K562 (cell line): Measurements from ENCODE around the gene LIN9. TPM values are rescaled to one million over a fixed set of nuclear protein-coding genes. Genes with fewer than 3 reads are reported as not detected.

ENCODE experiments used
- ATAC-seq: fragments of 200-7000 bp; cut with Tn5 transposase; 3 replicates; pipeline ENCODE4 v1.9.1; 2020; ENCODE audit warnings: moderate library complexity
- BruUV-seq: library from RNA; stranded (reverse); fragments of 400-500 nt; replicated peaks from 2 replicates; lab custom pipeline; 2021; lab: Mats Ljungman, UMichigan
- CTCF ChIA-PET: fragments of 300-600 bp; formaldehyde crosslinking; extraction: SDS; loops from one replicate; lab custom pipeline; 2021; ENCODE audit warnings: low intra/inter-chr PET ratio; lab: Yijun Ruan, JAX
- POLR2A ChIA-PET: fragments of 300-600, 350-650 bp; sonication (Branson Sonifier 250); formaldehyde crosslinking; extraction: SDS; loops from one replicate; lab custom pipeline; 2021; ENCODE audit warnings: antibody characterized with exemption, inconsistent platforms; lab: Yijun Ruan, JAX
- DNase-seq, 4 experiments: peaks; one replicate each; pipeline versions ENCODE4 v3.0.0 to v3.0.0-alpha.2; 2011 to 2018; ENCODE audit warnings: low spot score in 3 of 4, mixed read lengths in 3 of 4; ENCODE audit errors: extremely low read depth in 1 of 4
- FAIRE-seq: peaks from 2 replicates; lab custom pipeline; 2011; peaks lifted over from hg19 to GRCh38; lab: Jason Lieb, UNC
- H2AFZ ChIP-seq: 2 replicates; pipeline ENCODE4 v1.6.0; 2011; ENCODE audit warnings: low read depth, low read length, control low read depth, inconsistent platforms
- H3K27ac ChIP-seq: fragments of 200-600 bp; 3 replicates; pipeline ENCODE4 v1.8.0; 2011; ENCODE audit warnings: low read depth, mild to moderate bottlenecking, control low read depth, inconsistent platforms, low read length, moderate library complexity, mixed read lengths; ENCODE audit errors: extremely low read depth
- H3K27me3 ChIP-seq, 2 experiments: fragments of 300-600 bp in 1 of 2; 2 replicates in 1 of 2; 3 replicates in 1 of 2; pipeline versions ENCODE4 v1.6.0 to v1.8.0; 2011; ENCODE audit warnings: inconsistent platforms in 2 of 2, low read length in 2 of 2, mild to moderate bottlenecking in 1 of 2, mixed read lengths in 1 of 2, moderate library complexity in 1 of 2; ENCODE audit not compliant: control insufficient read depth in 2 of 2, insufficient read depth in 2 of 2
- H3K36me3 ChIP-seq: fragments of 300-600 bp; 3 replicates; pipeline ENCODE4 v1.8.0; 2011; ENCODE audit warnings: mild to moderate bottlenecking, low read length, inconsistent platforms; ENCODE audit not compliant: control insufficient read depth, insufficient read depth
- H3K4me1 ChIP-seq, 2 experiments: fragments of 200-600 bp in 1 of 2; replicated peaks in 1 of 2; 2 replicates in 1 of 2; 3 replicates in 1 of 2; pipeline versions ENCODE4 v1.5.1 to v1.8.0; 2011; ENCODE audit warnings: inconsistent platforms in 2 of 2, low read length in 2 of 2, mild to moderate bottlenecking in 1 of 2, mixed read lengths in 1 of 2, moderate library complexity in 1 of 2; ENCODE audit not compliant: control insufficient read depth in 2 of 2, insufficient read depth in 2 of 2
- H3K4me2 ChIP-seq: 2 replicates; pipeline ENCODE4 v1.6.1; 2011; ENCODE audit warnings: low read length, control low read depth, inconsistent platforms, mixed read lengths; ENCODE audit not compliant: insufficient read depth
- H3K4me3 ChIP-seq: fragments of 200-600 bp; sonication (generic), shearing (Covaris generic); 2 replicates; pipeline ENCODE4 v1.5.1; 2016; ENCODE audit warnings: control low read depth, inconsistent platforms
- H3K79me2 ChIP-seq: fragments of 200-600 bp; 3 replicates; pipeline ENCODE4 v1.8.0; 2011; ENCODE audit warnings: low read length, inconsistent platforms; ENCODE audit not compliant: control insufficient read depth, insufficient read depth
- H3K9ac ChIP-seq, 2 experiments: 2 replicates each; pipeline versions ENCODE4 v1.6.0 to v1.6.1; 2011; ENCODE audit warnings: low read depth in 2 of 2, low read length in 2 of 2, control low read depth in 1 of 2, inconsistent platforms in 1 of 2, mild to moderate bottlenecking in 1 of 2, mixed read lengths in 1 of 2; ENCODE audit not compliant: insufficient read depth in 1 of 2
- H3K9me1 ChIP-seq: one replicate; pipeline ENCODE4 v1.6.0; 2011; ENCODE audit warnings: inconsistent platforms, mild to moderate bottlenecking, low read length, moderate library complexity; ENCODE audit not compliant: control insufficient read depth, insufficient read depth
- H3K9me3 ChIP-seq: replicated peaks from 2 replicates; pipeline ENCODE4 v1.5.1; 2011; ENCODE audit warnings: low read depth, low read length, inconsistent platforms; ENCODE audit not compliant: control insufficient read depth, insufficient read depth
- H4K20me1 ChIP-seq: replicated peaks from 2 replicates; pipeline ENCODE4 v1.6.1; 2011; ENCODE audit warnings: low read length, inconsistent platforms, mixed read lengths; ENCODE audit not compliant: control insufficient read depth, insufficient read depth
- MAFK ChIP-seq: IDR thresholded peaks from 2 replicates; pipeline ENCODE4 v1.6.1; 2011; ENCODE audit warnings: low read length, improper control_type of control experiment
- MEIS2 ChIP-seq: fragments of 450-650 bp; IDR thresholded peaks from 2 replicates; pipeline ENCODE4 v1.6.1; 2014; ENCODE audit warnings: mild to moderate bottlenecking; ENCODE audit not compliant: partially characterized antibody
- PBX2 ChIP-seq, 2 experiments: IDR thresholded peaks in 1 of 2; conservative IDR thresholded peaks in 1 of 2; 2 replicates each; pipeline ENCODE4 v1.6.1; 2016; ENCODE audit warnings: low read depth in 2 of 2, mild to moderate bottlenecking in 1 of 2, missing compliant biosample characterization in 1 of 2, missing genetic modification characterization in 1 of 2, moderate library complexity in 1 of 2
- PHF8 ChIP-seq: fragments of 200-600 bp; sonication (generic); IDR thresholded peaks from 2 replicates; pipeline ENCODE4 v1.6.1; 2012; ENCODE audit warnings: mixed run types, mild to moderate bottlenecking, inconsistent platforms, low read length, moderate library complexity, borderline replicate concordance
- PKNOX1 ChIP-seq: fragments of 450-650 bp; IDR thresholded peaks from 2 replicates; pipeline ENCODE4 v1.6.1; 2016
- ZBED1 ChIP-seq: IDR thresholded peaks from 2 replicates; pipeline ENCODE4 v1.6.1; 2014
- ZNF212 ChIP-seq: fragments of 450-650 bp; formaldehyde crosslinking; IDR thresholded peaks from 2 replicates; pipeline ENCODE4 v1.4.0; 2020; ENCODE audit warnings: mild to moderate bottlenecking
- ZNF449 ChIP-seq: fragments of 250-450 bp; sonication (Bioruptor Pico); IDR thresholded peaks from 2 replicates; pipeline ENCODE4 v1.8.0; 2022; ENCODE audit warnings: moderate library complexity, mild to moderate bottlenecking, inconsistent platforms
- WGBS: fragments of 100-300 bp; shearing (Covaris generic); methylation state at CpG from one replicate; pipeline ENCODE4 v1.1.6; 2016; ENCODE audit warnings: low coverage, mixed read lengths; ENCODE audit not compliant: insufficient coverage; ENCODE audit errors: missing lambda C conversion rate; 5-methylcytosine and 5-hydroxymethylcytosine counted together
- in situ Hi-C: fragments of 300-500 bp; cut with MboI; formaldehyde crosslinking; loops from 4 replicates; pipeline ENCODE4 v1.15.0; 2018; ENCODE audit warnings: inconsistent platforms, mixed read lengths
- intact Hi-C: fragments of 100-400 bp; cut with micrococcal nuclease; formaldehyde crosslinking; loops from 2 replicates; pipeline ENCODE4 v1.14.2; 2022
- polyA plus RNA-seq, 8 experiments: library from polyadenylated mRNA; depleted of rRNA in 4 of 8; stranded (reverse) in 5 of 8; unstranded in 3 of 8; fragments of >200 nt; fragmentation: Nextera tagmentation in 2 of 8; fragmentation: Illumina TruSeq in 1 of 8; extraction: Ambion mirVana in 2 of 8; extraction: Trizol in 1 of 8; gene quantifications; 2 replicates each; pipeline versions ENCODE4 v1.2.1 to v1.2.3, GENCODE V29; 2011 to 2014; ENCODE audit warnings: inconsistent platforms in 1 of 8, missing spikeins in 1 of 8
- total RNA-seq, 7 experiments: library from RNA; depleted of rRNA in 6 of 7; stranded (reverse); fragments of >200 nt in 6 of 7; fragmentation: Illumina TruSeq in 2 of 7; extraction: Trizol in 2 of 7; gene quantifications; 2 replicates each; pipeline versions ENCODE4 v1.2.1 to v1.2.3, GENCODE V29; 2011 to 2021; ENCODE audit warnings: low replicate concordance in 1 of 7

LIN9 gene
- total and polyA plus RNA-seq, 9 of the 15 experiments (the other 6 are each of a cell fraction or from before 2014, with no cell fraction given) = 18.8 to 33.0 (median 25.5) TPM

GRCh38 chr1:226344441-226345259, 35.7 kb upstream of the LIN9 start:
- no peak for DNase-seq
- WGBS = 40% methylated on average over 8 of the region's 8 CpGs
- no peak for ATAC-seq
- H3K9ac ChIP-seq = no peak overlapping the region
- no peak for FAIRE-seq
- no peaks in the 10 kb centered on the region for H4K20me1 ChIP-seq
- BruUV-seq = no TSS peak
- H3K79me2 ChIP-seq = no peaks in the 10 kb centered on the region
- H3K4me3 ChIP-seq = no peak overlapping the region
- ChIA-PET CTCF (no interaction called here), POLR2A (interaction anchor here (1.0 to 1.1 kb wide), 2 partner anchors 10 to 12 kb away, joined by 3 to 4 read pairs; no protein-coding TSS in a partner anchor)
- no peaks in the 10 kb centered on the region for H3K9me1 ChIP-seq
- peaks cover 9% of the 10 kb centered on the region; the same call in 1 of the 2 replicates for H3K9me3 ChIP-seq
- in situ Hi-C loops (no loop called here), intact Hi-C loops (no loop called here)
- no peak overlapping the region for H3K4me2 ChIP-seq
- TF ChIP-seq PBX2 (CRISPR knock-in tag; IDR thresholded peaks at IDR 0.05; ENCODE audit: low read depth) (no peak), PBX2 (tag; conservative IDR thresholded peaks at IDR 0.05; ENCODE audit: low read depth) (0 out of 2 replicates have a peak, but pooled peaks have one; percentile 16), PKNOX1 (peak; percentile 80), ZNF449 (no peak), ZBED1 (no peak), MEIS2 (peak; percentile 79), PHF8 (no peak), MAFK (no peak), ZNF212 (no peak)
- H3K27ac ChIP-seq = no peak overlapping the region
- H2AFZ ChIP-seq = no peak overlapping the region
- peaks cover under 1 to 2% of the 10 kb centered on the region in 2 experiments; a peak in 2 of 5 replicates for H3K4me1 ChIP-seq
- no peaks in the 10 kb centered on the region for H3K27me3 ChIP-seq
- H3K36me3 ChIP-seq = no peaks in the 10 kb centered on the region
